Measurements from ENCODE around the gene KIF1C.
"Not testable (repeated sequence)": the region's sequence is repeated elsewhere in the genome, so short reads cannot be mapped to it uniquely, and the experiment has no call there.

The KIF1C gene

DNA sequence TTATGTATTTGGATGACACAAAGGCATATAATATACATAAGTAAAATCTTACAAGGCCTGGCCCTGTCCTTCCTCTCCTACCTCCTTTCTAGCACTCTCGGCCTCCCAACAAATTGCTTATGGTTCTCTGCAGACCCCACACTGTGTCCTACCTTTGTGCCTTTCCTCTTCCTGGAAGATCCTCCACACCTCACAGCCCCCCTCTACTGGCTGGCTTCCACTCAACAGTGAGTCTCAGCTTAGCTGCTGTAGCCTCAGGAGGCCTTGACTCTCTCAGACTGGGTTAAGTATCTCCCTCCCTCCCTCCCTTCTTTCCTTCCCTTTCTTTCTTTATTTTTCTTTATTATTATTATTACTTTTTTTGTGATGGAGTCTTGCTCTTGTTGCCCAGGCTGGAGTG is 45.8 kb downstream of the KIF1C start:
- no peak for DNase-seq (ENCODE audit: low read depth, low spot score)

DNA sequence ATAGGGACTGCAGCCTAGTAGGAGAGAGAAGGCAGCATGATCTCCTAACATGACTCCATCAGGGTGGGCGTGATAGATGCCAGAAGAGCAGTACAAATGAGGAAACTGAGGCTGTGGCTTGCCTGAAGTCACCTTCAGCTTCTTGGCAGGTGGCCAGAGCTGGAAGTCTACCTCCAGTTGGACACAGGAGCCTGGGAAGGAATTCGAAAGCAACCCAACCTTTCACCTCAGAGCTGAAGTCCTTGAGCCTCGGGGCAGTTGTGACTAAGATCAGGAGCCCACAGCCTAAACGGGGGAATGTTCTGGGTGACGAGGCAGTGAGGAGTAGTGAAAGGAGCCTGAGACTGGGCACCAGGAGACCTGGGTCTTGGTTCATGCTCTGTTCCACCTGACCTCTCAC is 46.9 kb downstream of the KIF1C start:
- no peak for DNase-seq (ENCODE audit: low read depth, low spot score)

DNA sequence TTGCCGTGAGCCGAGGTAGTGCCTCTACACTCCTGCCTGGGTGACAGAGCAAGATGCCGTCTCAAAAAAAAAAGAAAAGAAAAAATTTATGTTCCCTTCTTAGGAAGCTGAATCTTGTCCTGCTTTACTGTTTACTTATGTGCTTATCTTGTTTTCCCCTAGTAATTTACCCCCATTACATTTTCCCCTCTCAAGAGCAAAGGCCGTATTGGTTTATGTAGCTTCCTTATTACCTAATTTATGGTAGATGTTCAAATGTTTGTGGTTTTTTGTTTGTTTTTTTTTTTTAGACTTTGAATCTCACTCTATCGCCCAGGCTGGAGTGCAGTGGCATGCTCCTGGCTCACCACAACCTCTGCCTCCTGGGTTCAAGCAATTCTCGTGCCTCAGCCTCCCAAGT is 47.7 kb downstream of the KIF1C start:
- DNase-seq (ENCODE audit: low read depth, low spot score) = no peak

DNA sequence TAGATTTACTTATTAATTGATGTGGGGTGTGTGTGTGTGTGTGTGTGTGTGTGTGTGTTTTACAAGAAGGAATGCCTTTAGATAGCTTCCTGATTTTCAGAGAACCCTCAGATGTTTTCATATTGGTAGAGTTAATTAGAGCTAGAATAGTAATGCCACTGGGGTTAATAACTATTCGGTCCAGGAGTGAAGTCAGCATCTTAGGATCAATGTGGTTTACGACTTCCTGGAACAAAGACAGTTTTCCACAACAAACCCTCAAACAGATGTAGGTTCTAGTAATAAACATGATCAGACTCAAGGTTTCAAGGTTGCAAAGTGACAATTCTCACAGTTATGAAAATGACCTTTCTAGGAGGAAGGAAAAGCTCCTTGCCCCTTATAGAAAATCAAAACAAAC is 49.7 kb downstream of the KIF1C start:
- no peak for DNase-seq (ENCODE audit: low read depth, low spot score)

DNA sequence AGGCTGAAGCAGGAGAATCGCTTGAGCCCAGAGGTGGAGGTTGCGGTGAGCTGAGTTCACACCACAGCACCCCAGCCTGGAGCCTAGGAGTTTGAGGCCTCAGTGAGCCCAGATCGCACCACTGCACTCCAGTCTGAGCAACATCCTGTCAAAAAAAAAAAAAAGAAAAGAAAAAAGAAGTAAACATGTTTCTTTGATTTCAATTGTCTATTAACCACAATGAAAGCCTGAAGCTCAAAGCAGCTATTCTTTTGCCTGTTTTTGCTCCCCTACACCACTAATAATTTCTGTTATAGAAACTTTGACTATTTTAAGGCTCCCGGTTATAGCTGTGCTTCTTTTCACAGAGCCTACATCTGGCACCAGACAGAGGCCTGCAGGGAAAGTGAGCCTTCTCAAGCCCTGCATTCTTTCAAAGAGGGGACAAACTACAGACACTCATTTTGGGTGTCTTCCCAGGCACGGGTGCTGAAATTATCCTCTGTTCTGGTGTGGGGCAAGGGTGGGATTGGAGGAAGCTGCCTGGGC is 51.6 kb downstream of the KIF1C start:
- no peak for DNase-seq (ENCODE audit: low read depth, low spot score)

DNA sequence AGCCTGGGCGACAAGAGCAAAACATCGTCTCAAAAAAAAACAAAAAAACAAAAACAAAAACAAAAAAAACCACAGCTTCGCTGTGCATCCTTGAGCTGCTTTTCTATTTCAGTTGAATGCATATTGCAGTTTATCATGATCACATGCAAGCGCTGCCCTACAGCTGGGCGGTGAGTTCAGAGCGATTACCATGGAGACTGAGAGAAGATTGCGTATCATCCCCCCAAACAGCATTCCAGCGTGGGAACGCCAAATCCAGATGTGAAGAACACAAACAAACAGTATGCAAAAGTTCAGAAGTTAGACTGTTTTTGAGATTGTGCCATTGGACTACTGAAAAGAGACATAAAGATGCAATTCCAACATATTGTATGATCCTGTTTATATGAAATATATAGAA is 52.5 kb downstream of the KIF1C start:
- no peak for DNase-seq (ENCODE audit: low read depth, low spot score)

DNA sequence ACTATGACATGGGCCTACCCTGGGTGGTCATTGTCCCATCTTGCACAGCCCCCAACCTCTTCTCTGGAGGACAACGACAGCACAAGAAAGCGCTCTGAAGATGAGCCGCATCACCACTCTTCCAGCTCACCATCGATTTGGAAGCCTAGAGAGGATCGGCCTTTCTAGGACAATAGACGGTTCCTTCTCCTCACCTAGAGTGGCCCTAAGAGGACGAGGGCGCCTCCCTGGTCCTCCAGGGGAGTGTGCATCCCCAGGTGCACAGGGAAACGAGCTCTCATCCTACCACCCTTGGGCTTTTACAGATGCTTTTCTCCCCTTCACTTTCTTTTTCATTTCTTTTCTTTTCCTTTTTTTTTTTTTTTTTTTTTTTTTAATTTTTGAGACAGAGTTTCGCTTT is 57.8 kb downstream of the KIF1C start:
- DNase-seq (ENCODE audit: low read depth, low spot score) = no peak

DNA sequence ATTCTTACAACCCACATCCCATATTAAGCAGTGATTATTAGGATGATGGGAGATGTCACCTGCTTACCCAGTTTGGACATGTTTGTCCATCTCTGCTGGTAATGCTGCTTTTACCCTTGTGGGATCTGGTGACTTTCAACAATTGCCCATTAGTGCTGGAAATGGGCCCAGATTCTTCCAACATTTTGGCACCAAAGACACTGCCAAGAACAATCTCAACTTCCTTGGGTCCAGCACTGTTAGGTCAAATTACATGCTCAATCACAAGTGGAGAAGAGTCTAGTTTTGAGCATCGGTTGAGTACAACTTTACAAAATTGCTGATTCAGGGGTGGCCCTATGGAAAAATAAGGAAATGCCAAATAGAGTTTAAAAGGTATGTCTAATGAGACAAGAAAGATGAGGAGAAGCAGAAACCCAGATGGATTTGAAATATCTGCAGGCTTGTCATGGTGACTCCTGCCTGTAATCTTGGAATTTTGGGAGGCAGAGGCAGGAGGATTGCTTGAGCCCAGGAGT is 67.5 kb downstream of the KIF1C start:
- DNase-seq (ENCODE audit: low read depth, low spot score) = no peak

DNA sequence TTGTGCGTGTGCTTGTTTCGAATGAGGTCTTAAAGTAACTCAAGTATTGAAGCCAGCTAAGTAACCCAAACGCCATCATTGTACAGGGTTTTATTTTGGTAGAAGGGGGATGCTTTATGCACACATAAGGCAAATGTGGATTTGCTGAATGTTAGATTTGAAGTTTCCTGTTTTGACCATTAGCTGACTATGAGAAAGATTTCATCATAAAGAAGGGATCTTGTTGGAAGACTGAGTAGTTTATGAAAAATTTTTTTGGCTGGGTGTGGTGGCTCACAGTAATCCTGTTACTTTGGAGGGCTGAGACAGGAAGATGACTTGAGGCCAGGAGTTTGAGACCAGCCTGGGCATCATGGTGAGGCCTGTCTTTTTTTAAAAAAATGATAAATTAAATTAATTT is 70.5 kb downstream of the KIF1C start:
- no peak for DNase-seq (ENCODE audit: low read depth, low spot score)

DNA sequence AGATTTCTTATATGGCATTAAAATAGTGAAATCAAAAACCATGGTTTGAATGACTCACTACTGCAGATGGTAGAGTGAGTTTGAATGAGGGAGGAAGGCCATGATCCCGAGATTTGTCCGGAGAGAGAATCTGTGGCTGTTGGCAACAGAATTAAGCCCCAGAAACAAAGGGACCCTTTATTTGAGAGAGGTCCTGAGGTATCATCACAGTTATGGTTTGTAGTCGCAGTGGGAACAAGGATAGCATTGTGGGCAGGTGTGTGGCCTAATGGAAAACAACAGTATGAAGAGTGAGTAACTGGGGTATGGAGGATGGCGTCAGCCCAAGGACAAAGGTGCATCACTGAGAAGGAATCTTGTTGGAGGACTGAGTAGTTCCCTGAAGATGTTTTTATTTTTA is 72.0 kb downstream of the KIF1C start:
- DNase-seq (ENCODE audit: low read depth, low spot score) = no peak

DNA sequence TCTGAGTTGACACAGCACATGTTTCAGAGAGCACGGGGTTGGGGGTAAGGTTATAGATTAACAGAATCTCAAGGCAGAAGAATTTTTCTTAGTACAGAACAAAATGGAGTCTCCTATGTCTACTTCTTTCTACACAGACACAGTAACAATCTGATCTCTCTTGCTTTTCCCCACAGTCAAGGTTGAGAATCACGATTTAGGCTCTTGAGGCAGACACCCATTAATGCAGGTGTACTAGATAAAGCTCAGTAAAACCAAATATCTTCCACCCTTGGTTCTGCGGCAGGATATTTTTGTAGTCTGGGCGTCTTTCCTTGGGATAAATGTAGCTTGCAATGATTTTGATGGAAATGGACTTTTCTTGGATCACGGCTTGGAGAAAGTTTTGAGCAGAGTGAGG is 77.7 kb downstream of the KIF1C start:
- not testable (repeated sequence) for DNase-seq (ENCODE audit: low read depth, low spot score)

DNA sequence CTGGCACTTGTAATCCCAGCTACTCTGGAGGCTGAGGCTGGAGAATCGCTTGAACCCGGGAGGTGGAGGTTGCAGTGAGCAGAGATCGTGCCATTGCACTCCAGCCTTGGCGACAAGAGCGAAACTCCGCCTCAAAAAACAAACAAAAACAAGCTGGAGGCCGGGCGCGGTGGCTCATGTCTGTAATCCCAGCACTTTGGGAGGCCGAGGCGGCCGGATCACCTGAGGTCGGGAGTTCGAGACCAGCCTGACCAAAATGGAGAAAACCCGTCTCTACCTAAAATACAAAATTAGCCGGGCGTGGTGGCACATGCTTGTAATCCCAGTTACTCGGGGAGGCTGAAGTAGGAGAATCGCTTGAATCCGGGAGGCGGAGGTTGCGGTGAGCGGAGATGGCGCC is 79.5 kb downstream of the KIF1C start:
- not testable (repeated sequence) for DNase-seq (ENCODE audit: low read depth, low spot score)

DNA sequence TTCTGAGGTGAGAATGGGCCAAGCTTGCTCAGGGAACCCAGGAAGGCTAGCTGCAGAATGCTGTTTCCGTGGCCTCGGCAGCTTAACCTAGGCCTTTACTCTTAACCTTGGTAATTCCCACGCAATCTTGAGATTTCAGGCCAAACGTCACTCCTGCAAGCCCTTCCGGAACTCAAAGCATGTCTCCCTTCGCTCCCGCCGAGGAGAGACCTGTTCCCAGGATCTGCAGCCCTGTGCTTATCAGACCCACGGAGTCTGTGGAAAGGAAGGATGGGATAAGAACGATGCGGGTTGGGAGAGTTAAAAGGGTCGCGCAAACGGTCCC is 80.0 kb downstream of the KIF1C start:
- no peak for DNase-seq (ENCODE audit: low read depth, low spot score)

All from iPS DF 19.7 (cell line).